ENCODE data around the gene NUTM2G. TPM values are rescaled to one million over a fixed set of nuclear protein-coding genes. Genes with fewer than 3 reads are reported as not detected.
"Not testable (repeated sequence)": the region's sequence is repeated elsewhere in the genome, so short reads cannot be mapped to it uniquely, and the experiment has no call there.

Gene NUTM2G
- total RNA-seq, 1 donor from 2014 or later: not detected

DNA sequence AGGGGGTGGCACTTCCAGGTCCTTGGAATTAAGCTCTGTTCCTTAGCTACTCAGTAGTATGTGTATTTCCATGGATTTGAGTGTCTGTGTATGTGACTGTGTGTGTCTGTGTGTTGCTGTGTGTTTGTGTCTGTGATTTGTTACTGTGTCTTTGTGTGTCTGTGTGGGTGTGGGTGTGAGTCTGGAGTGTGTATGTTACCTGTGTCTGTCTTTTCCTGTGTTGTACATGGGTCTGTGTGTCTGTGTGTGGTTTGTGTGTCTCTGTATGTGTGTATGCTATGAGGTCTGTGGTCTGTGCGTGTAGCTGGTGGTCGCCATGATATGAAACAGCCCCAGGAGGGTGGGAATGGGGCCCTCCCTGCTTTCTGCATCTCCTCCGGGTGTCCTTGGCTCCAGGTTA lies 8.8 kb downstream of the NUTM2G start:
- H3K9me3 ChIP-seq; H3K4me1 ChIP-seq; H3K27ac ChIP-seq; H3K4me3 ChIP-seq; H3K27me3 ChIP-seq; H3K36me3 ChIP-seq; DNase-seq (ENCODE audit: extremely low spot score in 2 of 2); intact Hi-C loops (cut with DNase I): not testable (repeated sequence)

DNA sequence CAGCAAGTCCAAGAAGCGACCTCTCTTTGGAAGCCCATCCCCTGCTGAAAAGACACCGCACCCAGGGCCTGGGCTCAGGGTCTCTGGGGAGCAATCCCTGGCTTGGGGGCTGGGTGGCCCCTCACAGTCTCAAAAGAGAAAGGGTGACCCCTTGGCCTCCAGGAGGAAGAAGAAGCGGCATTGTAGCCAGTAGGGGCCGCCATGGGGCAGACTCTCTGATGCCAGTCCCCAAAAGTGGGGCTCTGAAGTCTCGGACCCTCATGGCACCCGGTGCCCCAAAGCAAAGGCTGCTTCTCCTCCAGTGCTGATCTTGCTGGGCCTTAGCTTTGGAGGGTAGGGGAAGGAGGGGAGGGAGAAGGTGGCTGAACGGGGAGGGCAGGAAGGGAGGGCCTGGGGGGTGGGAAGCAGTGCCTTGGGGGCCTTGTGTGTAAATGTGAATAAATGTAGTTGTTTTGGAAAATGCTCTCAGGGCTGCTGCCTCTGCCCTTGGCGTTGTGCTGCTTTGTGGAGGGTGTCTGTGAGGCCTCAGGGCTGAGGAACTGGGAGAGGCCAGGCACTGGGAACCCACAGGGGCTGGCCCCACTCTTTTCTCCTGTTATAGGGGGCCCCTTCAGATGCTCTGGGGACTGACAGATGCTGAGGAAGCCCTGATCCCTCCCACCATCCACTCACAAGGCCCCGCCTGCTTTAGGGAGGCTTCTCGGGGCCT lies 10.5 kb downstream of the NUTM2G start:
- H3K4me1 ChIP-seq; H3K27ac ChIP-seq; H3K36me3 ChIP-seq; H3K27me3 ChIP-seq; DNase-seq (ENCODE audit: extremely low spot score in 2 of 2); intact Hi-C loops (cut with DNase I); H3K9me3 ChIP-seq; H3K4me3 ChIP-seq: not testable (repeated sequence)

DNA sequence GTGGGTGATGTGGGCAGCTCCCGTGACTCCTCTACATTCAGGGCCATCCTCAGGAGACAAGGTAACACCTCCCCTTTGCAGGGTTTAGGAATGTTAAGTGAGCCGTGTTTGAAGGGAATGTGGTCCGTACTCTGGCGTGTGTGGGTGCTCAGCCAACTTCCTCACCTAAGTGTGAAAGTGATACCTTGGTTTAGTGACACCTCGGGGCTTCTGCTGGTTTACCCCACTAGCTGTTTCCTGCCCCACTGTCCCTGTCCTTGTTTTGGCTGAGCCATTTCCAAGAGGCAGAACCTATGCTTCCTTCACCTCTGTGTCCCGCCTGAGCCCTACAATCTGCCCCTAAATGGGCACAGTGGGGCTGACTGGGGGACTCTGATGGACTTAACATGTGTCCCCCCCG lies 12.3 kb downstream of the NUTM2G start:
- DNase-seq (ENCODE audit: extremely low spot score in 2 of 2); H3K36me3 ChIP-seq; H3K27ac ChIP-seq; H3K9me3 ChIP-seq; H3K4me3 ChIP-seq; intact Hi-C loops (cut with DNase I); H3K27me3 ChIP-seq; H3K4me1 ChIP-seq: not testable (repeated sequence)

DNA sequence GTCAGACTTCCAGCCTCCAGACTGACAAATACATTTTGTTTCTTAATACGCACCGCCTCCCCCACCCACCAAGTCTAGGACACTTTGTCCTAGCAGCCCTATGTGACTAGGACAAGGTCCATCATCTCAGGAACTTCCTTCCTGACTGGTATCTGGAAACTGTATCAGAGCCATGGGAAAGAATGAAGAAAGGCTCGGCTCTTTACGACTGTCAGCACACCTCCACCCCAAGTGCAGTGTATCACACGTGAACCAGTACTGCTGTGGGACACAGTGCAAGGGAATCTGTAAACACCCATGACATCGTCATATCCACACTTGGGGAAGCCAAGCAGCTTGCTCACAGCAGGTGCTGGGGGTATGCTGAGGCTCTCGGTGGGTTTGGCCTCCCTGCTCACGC lies 13.0 kb downstream of the NUTM2G start:
- intact Hi-C loops (cut with DNase I); H3K4me3 ChIP-seq; H3K27ac ChIP-seq; H3K4me1 ChIP-seq; H3K9me3 ChIP-seq; H3K27me3 ChIP-seq; DNase-seq (ENCODE audit: extremely low spot score in 2 of 2); H3K36me3 ChIP-seq: not testable (repeated sequence)

DNA sequence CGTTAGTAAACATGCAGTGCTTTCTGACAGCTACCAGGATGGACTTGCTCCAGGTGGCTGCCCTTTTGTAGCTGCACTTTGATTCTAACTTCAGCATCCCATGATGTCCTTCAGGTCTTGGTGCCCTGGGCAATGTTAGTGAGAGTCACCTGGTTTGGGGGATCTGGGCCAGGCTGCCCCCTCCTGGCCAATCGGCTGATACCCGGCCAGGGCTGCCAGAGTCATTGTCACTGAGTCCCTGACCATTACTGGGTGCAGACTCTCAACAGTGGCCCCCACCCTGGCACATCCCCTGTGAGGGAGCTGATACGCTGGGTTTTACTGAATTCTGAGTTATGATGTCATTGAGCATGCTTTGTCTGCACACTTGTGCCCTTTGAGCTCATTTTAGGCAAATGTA lies 13.5 kb downstream of the NUTM2G start:
- H3K36me3 ChIP-seq; intact Hi-C loops (cut with DNase I): not testable (repeated sequence)

DNA sequence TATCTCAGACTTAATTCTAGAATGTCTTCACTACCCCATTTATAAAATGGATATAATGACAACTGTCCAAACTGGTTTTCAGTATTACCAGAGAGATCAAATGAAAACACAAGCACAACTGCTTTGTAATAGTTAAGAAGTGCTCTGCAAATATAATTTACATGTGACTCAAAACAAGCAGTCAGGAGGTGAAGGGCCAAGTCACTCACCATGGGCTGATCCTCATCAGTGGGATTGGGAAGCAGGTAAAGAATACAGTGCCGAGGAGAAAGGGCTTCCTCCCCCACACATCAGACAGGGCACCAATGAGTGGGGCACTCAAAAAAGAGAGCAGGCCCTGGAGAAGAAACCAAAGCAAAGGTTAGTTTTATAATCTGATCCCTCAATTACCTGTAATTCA lies 20.7 kb downstream of the NUTM2G start:
- H3K4me1 ChIP-seq; H3K4me3 ChIP-seq; intact Hi-C loops (cut with DNase I); H3K27me3 ChIP-seq; DNase-seq (ENCODE audit: extremely low spot score in 2 of 2); H3K9me3 ChIP-seq; H3K27ac ChIP-seq; H3K36me3 ChIP-seq: not testable (repeated sequence)

More for the DNA sequence above, 13.5 kb downstream of the NUTM2G start:
- H3K27me3 ChIP-seq; H3K4me1 ChIP-seq; H3K9me3 ChIP-seq; DNase-seq (ENCODE audit: extremely low spot score in 2 of 2); H3K27ac ChIP-seq; H3K4me3 ChIP-seq: not testable (repeated sequence)

DNA sequence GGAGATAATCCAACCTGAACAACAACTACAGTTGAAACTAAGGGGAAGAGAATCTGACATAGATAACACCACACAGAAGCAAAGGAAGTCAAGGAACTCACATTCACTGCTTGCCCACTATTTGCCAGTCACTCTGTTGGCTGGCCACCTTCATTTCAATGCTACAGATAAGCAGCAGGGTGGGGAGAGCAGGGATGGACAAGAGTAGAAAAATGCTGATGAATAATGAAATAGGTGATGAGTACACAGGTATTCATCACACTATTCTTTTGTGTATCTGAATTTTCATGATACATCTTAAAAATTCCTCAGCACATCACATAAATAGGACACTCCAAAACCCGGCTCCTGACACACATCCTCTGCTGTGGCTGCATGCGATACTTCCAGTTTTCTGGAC lies 21.9 kb downstream of the NUTM2G start:
- H3K4me3 ChIP-seq; intact Hi-C loops (cut with DNase I); H3K36me3 ChIP-seq; H3K4me1 ChIP-seq; H3K27me3 ChIP-seq; H3K27ac ChIP-seq; DNase-seq (ENCODE audit: extremely low spot score in 2 of 2); H3K9me3 ChIP-seq: not testable (repeated sequence)

DNA sequence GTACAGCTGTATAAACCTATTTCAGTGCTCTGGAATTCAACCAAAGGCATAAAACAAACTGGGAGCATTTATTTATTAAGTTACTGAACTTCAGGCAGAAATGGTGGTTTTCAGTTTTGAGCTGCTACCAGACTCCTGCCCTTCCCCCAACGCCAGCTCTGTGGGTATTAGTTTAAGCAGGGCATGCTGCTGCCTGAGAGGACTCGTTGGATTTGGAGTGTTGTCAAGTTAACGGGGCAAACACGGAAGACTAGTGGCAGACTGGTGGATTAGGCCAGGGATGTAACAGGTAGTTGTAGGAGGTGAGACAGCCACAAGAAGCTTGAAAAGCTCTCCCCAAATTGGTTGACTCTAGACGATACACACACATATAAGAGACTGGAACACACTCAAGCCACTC lies 38.9 kb downstream of the NUTM2G start:
- H3K4me3 ChIP-seq; H3K36me3 ChIP-seq; DNase-seq (ENCODE audit: extremely low spot score in 2 of 2); intact Hi-C loops (cut with DNase I); H3K27me3 ChIP-seq; H3K27ac ChIP-seq; H3K4me1 ChIP-seq; H3K9me3 ChIP-seq: not testable (repeated sequence)

DNA sequence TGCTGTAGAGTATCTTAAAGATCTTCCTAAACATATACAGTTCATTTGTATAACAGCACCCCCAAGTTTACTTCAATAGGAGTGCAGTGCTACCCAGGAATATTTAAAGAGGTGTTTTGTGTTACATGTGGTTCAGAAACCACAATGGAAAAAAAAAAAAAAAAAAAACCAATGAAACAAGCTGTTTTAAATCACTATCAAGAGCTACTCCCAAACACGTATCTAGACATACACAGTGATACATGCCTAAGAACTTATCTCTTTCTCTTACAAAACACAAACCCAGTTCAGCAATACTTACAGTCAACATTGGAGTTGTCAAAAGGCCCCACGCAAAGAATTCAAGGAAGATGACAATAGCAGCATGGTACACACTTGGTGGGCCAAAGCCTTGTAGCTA lies 43.9 kb downstream of the NUTM2G start:
- H3K4me3 ChIP-seq; H3K4me1 ChIP-seq; intact Hi-C loops (cut with DNase I); H3K27ac ChIP-seq; H3K9me3 ChIP-seq; H3K36me3 ChIP-seq; H3K27me3 ChIP-seq; DNase-seq (ENCODE audit: extremely low spot score in 2 of 2): not testable (repeated sequence)

DNA sequence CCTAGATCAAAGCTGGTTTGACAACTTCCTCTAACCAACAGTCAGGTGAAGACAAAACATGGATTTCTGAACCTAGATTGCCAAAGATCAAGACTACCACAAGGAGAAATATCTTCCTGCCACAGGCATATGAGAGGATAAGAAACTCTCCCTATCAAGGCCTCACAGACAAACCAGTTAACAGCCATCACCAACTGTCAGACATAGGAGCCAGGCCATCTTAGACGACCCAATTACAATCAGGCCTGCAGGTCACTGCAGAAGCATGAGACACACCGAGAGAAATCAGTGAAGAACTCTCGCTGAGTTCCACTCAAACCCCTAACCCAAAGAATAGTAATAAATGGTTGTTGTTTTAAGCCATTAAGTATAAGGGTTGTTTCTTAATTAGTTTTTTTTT lies 45.4 kb downstream of the NUTM2G start:
- H3K4me1 ChIP-seq; intact Hi-C loops (cut with DNase I); H3K27me3 ChIP-seq; DNase-seq (ENCODE audit: extremely low spot score in 2 of 2); H3K27ac ChIP-seq; H3K4me3 ChIP-seq; H3K36me3 ChIP-seq; H3K9me3 ChIP-seq: not testable (repeated sequence)

DNA sequence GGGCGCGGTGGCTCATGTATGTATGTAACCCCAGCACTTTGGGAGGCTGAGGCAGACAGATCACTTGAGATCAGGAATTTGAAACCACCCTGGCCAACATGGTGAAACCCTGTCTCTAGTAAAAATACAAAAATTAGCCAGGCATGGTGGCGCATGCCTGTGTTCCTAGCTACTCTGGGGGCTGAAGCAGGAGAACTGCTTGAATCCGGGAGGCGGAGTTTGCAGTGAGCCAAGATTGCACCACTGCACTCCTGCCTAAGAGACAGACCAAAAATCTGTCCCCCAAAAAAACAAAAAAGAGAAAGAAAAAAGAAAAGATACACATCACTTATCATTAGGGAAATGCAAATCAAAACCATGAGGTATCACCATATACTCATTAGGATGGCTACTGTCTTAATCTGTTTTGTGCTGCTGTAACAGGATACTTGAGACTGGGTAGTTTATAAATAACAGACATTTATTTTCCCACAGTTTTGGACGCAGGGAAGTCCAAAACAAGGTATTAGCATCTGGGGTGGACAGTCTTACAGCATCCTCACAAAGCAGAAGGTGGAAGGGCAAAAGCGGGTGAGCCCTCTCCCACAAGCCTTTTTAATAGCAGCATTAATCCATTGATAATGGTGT lies 55.0 kb downstream of the NUTM2G start:
- H3K4me3 ChIP-seq; H3K4me1 ChIP-seq; H3K27me3 ChIP-seq; H3K36me3 ChIP-seq; intact Hi-C loops (cut with DNase I); H3K27ac ChIP-seq; DNase-seq (ENCODE audit: extremely low spot score in 2 of 2); H3K9me3 ChIP-seq: not testable (repeated sequence)

DNA sequence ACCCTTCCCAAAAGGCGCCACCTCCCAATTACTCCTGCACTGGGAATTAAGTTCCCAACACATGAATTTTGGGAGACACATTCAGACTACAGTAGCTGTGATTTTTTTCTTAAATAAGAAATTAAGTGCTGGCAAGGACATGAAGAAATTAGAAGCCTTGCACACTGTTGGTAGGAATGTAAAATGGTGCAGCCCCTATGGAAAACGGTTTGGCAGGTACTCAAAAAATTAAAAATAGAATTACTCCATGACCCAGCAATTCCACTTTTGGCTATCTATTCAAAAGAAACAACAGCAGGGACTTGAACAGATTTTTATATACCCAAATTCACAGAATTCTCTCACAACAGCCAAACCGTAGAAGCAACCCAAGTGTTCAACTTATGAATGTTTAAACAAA lies 55.5 kb downstream of the NUTM2G start:
- H3K36me3 ChIP-seq; intact Hi-C loops (cut with DNase I); H3K9me3 ChIP-seq; H3K27me3 ChIP-seq; H3K27ac ChIP-seq; H3K4me1 ChIP-seq; DNase-seq (ENCODE audit: extremely low spot score in 2 of 2); H3K4me3 ChIP-seq: not testable (repeated sequence)

DNA sequence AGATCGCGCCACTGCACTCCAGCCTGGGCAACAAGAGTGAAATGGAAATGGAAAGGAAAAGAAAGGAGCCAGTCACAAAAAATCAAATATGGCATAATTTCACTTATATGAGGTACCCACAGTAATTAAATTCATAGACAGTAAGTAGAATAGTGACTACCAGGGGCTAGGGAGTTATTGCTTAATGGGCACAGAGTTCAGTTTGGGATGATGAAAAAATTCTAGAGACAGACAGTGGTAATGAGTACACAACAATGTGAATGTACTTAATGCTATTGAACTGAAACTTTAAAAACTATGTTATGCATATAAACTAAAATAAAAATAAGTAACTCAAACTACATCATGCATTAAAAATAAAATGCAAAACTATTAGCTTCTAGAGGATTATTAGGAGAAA lies 56.2 kb downstream of the NUTM2G start:
- H3K27ac ChIP-seq; intact Hi-C loops (cut with DNase I); DNase-seq (ENCODE audit: extremely low spot score in 2 of 2); H3K4me1 ChIP-seq; H3K36me3 ChIP-seq; H3K27me3 ChIP-seq; H3K4me3 ChIP-seq; H3K9me3 ChIP-seq: not testable (repeated sequence)

Data from vagina (tissue), 2 donors.